ENCODE results near the gene ALG2. TPM values are rescaled to one million over a fixed set of nuclear protein-coding genes. Genes with fewer than 3 reads are reported as not detected.

The ALG2 gene
- polyA plus RNA-seq, 1 donor from 2014 or later: 15.8 TPM

- H3K4me3 ChIP-seq (ENCODE audit: low read length): no peak overlapping the region
- no peak overlapping the region for H3K4me2 ChIP-seq (ENCODE audit: low read length)
- no peak overlapping the region for H3K27ac ChIP-seq (ENCODE audit: low read length)
- H4K20me1 ChIP-seq (ENCODE audit: insufficient read depth): no peaks in the 10 kb centered on the region
- H3K79me2 ChIP-seq (replicated peaks; ENCODE audit: insufficient read depth, low read length): no peaks in the 10 kb centered on the region
- no peaks in the 10 kb centered on the region for H3K9me3 ChIP-seq (ENCODE audit: low read length)
- no peaks in the 10 kb centered on the region for H3K27me3 ChIP-seq (ENCODE audit: insufficient read depth, low read depth, low read length)
- TF ChIP-seq, protein P1, sequence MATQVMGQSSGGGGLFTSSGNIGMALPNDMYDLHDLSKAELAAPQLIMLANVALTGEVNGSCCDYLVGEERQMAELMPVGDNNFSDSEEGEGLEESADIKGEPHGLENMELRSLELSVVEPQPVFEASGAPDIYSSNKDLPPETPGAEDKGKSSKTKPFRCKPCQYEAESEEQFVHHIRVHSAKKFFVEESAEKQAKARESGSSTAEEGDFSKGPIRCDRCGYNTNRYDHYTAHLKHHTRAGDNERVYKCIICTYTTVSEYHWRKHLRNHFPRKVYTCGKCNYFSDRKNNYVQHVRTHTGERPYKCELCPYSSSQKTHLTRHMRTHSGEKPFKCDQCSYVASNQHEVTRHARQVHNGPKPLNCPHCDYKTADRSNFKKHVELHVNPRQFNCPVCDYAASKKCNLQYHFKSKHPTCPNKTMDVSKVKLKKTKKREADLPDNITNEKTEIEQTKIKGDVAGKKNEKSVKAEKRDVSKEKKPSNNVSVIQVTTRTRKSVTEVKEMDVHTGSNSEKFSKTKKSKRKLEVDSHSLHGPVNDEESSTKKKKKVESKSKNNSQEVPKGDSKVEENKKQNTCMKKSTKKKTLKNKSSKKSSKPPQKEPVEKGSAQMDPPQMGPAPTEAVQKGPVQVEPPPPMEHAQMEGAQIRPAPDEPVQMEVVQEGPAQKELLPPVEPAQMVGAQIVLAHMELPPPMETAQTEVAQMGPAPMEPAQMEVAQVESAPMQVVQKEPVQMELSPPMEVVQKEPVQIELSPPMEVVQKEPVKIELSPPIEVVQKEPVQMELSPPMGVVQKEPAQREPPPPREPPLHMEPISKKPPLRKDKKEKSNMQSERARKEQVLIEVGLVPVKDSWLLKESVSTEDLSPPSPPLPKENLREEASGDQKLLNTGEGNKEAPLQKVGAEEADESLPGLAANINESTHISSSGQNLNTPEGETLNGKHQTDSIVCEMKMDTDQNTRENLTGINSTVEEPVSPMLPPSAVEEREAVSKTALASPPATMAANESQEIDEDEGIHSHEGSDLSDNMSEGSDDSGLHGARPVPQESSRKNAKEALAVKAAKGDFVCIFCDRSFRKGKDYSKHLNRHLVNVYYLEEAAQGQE (IDR thresholded peaks at IDR 0.05; ENCODE audit: borderline replicate concordance): no peak
- no peak for TF ChIP-seq TAF1 (IDR thresholded peaks at IDR 0.05; ENCODE audit: low read depth)
- H3K36me3 ChIP-seq (ENCODE audit: insufficient read depth, low read length): no peaks in the 10 kb centered on the region
- no peaks in the 10 kb centered on the region for H3K9me2 ChIP-seq (ENCODE audit: insufficient read depth, low read length)
- H3K9ac ChIP-seq (ENCODE audit: low read length): no peak overlapping the region
- no peak overlapping the region for H2AFZ ChIP-seq (ENCODE audit: low read depth, low read length)
- no peaks in the 10 kb centered on the region for H3F3A ChIP-seq (ENCODE audit: insufficient read depth, low read length, poor library complexity, severe bottlenecking)
Measured at GRCh38 chr9:99167694-99168093, 54.0 kb downstream of the ALG2 start.

GRCh38 chr9:99167119-99167518, 54.6 kb downstream of the ALG2 start:
- Histone ChIP-seq H3F3A (ENCODE audit: insufficient read depth, low read length, poor library complexity, severe bottlenecking) (no peaks in the 10 kb centered on the region), H2AFZ (ENCODE audit: low read depth, low read length) (no peak overlapping the region), H3K27ac (ENCODE audit: low read length) (no peak overlapping the region), H4K20me1 (ENCODE audit: insufficient read depth) (no peaks in the 10 kb centered on the region), H3K9me2 (ENCODE audit: insufficient read depth, low read length) (no peaks in the 10 kb centered on the region), H3K27me3 (ENCODE audit: insufficient read depth, low read depth, low read length) (no peaks in the 10 kb centered on the region), H3K4me2 (ENCODE audit: low read length) (no peak overlapping the region), H3K9ac (ENCODE audit: low read length) (no peak overlapping the region), H3K36me3 (ENCODE audit: insufficient read depth, low read length) (no peaks in the 10 kb centered on the region), H3K9me3 (ENCODE audit: low read length) (no peaks in the 10 kb centered on the region), H3K79me2 (replicated peaks; ENCODE audit: insufficient read depth, low read length) (no peaks in the 10 kb centered on the region), H3K4me3 (ENCODE audit: low read length) (no peak overlapping the region)
- TF ChIP-seq SMC3 (conservative IDR thresholded peaks at IDR 0.05; ENCODE audit: poor library complexity): no peak
- TF ChIP-seq MXI1 (conservative IDR thresholded peaks at IDR 0.05; ENCODE audit: poor library complexity, severe bottlenecking): no peak
- no peak for TF ChIP-seq EZH2 (IDR thresholded peaks at IDR 0.05; ENCODE audit: borderline replicate concordance, insufficient read depth, low read length, poor library complexity, severe bottlenecking)
- TF ChIP-seq, protein P2, sequence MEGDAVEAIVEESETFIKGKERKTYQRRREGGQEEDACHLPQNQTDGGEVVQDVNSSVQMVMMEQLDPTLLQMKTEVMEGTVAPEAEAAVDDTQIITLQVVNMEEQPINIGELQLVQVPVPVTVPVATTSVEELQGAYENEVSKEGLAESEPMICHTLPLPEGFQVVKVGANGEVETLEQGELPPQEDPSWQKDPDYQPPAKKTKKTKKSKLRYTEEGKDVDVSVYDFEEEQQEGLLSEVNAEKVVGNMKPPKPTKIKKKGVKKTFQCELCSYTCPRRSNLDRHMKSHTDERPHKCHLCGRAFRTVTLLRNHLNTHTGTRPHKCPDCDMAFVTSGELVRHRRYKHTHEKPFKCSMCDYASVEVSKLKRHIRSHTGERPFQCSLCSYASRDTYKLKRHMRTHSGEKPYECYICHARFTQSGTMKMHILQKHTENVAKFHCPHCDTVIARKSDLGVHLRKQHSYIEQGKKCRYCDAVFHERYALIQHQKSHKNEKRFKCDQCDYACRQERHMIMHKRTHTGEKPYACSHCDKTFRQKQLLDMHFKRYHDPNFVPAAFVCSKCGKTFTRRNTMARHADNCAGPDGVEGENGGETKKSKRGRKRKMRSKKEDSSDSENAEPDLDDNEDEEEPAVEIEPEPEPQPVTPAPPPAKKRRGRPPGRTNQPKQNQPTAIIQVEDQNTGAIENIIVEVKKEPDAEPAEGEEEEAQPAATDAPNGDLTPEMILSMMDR (IDR thresholded peaks at IDR 0.05; ENCODE audit: poor library complexity, severe bottlenecking): no peak

Small RNA genes within 50 kb of the gene (small RNA-seq; reads per million reads assigned to genes)
- gene RN7SL794P: 0 reads per million in 3 experiments

Other genes with a start within 250 kb of the ALG2 start
- gene TGFBR1, start 116.8 kb downstream of the ALG2 start, polyA plus RNA-seq: 70.6 and 78.0 TPM in 2 replicates
- 165 and 203 TPM in 2 replicates for gene SEC61B, start 340 bp upstream of the ALG2 start, polyA plus RNA-seq